Measurements from ENCODE around the gene DUSP22. TPM values are rescaled to one million over a fixed set of nuclear protein-coding genes. Genes with fewer than 3 reads are reported as not detected.

DUSP22 gene
- polyA plus RNA-seq, 3 donors: 107 to 120 (median 117) TPM

GRCh38 chr6:301526-301925 lies 9.2 kb downstream of the DUSP22 start:
- H3K27ac ChIP-seq (ENCODE audit: low read depth in 1 of 2, low read length in 2 of 2): no peak overlapping the region
- no peak overlapping the region for H3K4me2 ChIP-seq (replicated peaks; ENCODE audit: extremely low read depth, low read length, poor library complexity, severe bottlenecking)
- TF ChIP-seq CTCF (IDR thresholded peaks at IDR 0.05): no peak
- Mint-ChIP-seq H3K4me1 (no peaks in the 10 kb centered on the region), H3K4me3 (no peak overlapping the region), H3K27me3 (ENCODE audit: low read depth in 3 of 3) (no peaks in the 10 kb centered on the region), H3K36me3 (no peaks in the 10 kb centered on the region), H3K27ac (no peak overlapping the region), H3K9me3 (peaks cover 0 to 5% (median 0%) of the 10 kb centered on the region in 7 donors)
- peaks cover 6% of the 10 kb centered on the region for H4K20me1 ChIP-seq (ENCODE audit: insufficient read depth, low read length)
- no peak for DNase-seq
- no peak overlapping the region for H3K9ac ChIP-seq (ENCODE audit: insufficient read depth, low read length, poor library complexity, severe bottlenecking)
- peaks cover 17 to 41% of the 10 kb centered on the region in 2 donors for H3K36me3 ChIP-seq (replicated peaks in 1 of 2; ENCODE audit: control insufficient read depth in 1 of 2, insufficient read depth in 2 of 2, low read length in 2 of 2)
- no peaks in the 10 kb centered on the region for H3K9me3 ChIP-seq (replicated peaks in 1 of 2; ENCODE audit: control insufficient read depth in 1 of 2, insufficient read depth in 1 of 2, low read length in 2 of 2)
- intact Hi-C loops (cut with micrococcal nuclease): no loop called here
- H3K27me3 ChIP-seq (ENCODE audit: control insufficient read depth in 2 of 2, insufficient read depth in 2 of 2, low read length in 2 of 2): no peaks in the 10 kb centered on the region
- H3K4me3 ChIP-seq (replicated peaks in 1 of 3; ENCODE audit: low read depth in 2 of 3, low read length in 3 of 3): no peak overlapping the region
- peaks cover 51 to 52% of the 10 kb centered on the region in 2 donors for H3K4me1 ChIP-seq (ENCODE audit: control insufficient read depth in 1 of 2, insufficient read depth in 2 of 2, low read length in 2 of 2)
- WGBS (ENCODE audit: insufficient coverage): 92% methylated on average over 5 of the region's 8 CpGs
- peaks cover 60% of the 10 kb centered on the region for H3K79me2 ChIP-seq (ENCODE audit: insufficient read depth, low read length)
- no peak overlapping the region for H2AFZ ChIP-seq (ENCODE audit: insufficient read depth, low read depth, low read length, poor library complexity, severe bottlenecking)

- no peak overlapping the region for H3K9ac ChIP-seq (ENCODE audit: insufficient read depth, low read length, poor library complexity, severe bottlenecking)
- H3K79me2 ChIP-seq (ENCODE audit: insufficient read depth, low read length): peaks cover 55% of the 10 kb centered on the region
- peaks cover 17 to 41% of the 10 kb centered on the region in 2 donors for H3K36me3 ChIP-seq (replicated peaks in 1 of 2; ENCODE audit: control insufficient read depth in 1 of 2, insufficient read depth in 2 of 2, low read length in 2 of 2)
- Mint-ChIP-seq H3K9me3 (peaks cover 0 to 5% (median 0%) of the 10 kb centered on the region in 7 donors), H3K27ac (no peak overlapping the region), H3K36me3 (no peaks in the 10 kb centered on the region), H3K4me1 (no peaks in the 10 kb centered on the region), H3K27me3 (ENCODE audit: low read depth in 3 of 3) (no peaks in the 10 kb centered on the region), H3K4me3 (no peak overlapping the region)
- no peaks in the 10 kb centered on the region for H3K9me3 ChIP-seq (replicated peaks in 1 of 2; ENCODE audit: control insufficient read depth in 1 of 2, insufficient read depth in 1 of 2, low read length in 2 of 2)
- no peak overlapping the region for H3K4me2 ChIP-seq (replicated peaks; ENCODE audit: extremely low read depth, low read length, poor library complexity, severe bottlenecking)
- no peak overlapping the region for H3K27ac ChIP-seq (ENCODE audit: low read depth in 1 of 2, low read length in 2 of 2)
- H3K27me3 ChIP-seq (ENCODE audit: control insufficient read depth in 2 of 2, insufficient read depth in 2 of 2, low read length in 2 of 2): no peaks in the 10 kb centered on the region
- TF ChIP-seq CTCF (IDR thresholded peaks at IDR 0.05): no peak
- 94% methylated on average over 20 of the region's 20 CpGs for WGBS (ENCODE audit: insufficient coverage)
- H3K4me3 ChIP-seq (replicated peaks in 1 of 3; ENCODE audit: low read depth in 2 of 3, low read length in 3 of 3): no peak overlapping the region
- H3K4me1 ChIP-seq (ENCODE audit: control insufficient read depth in 1 of 2, insufficient read depth in 2 of 2, low read length in 2 of 2): peaks cover 51 to 52% of the 10 kb centered on the region in 2 donors
- DNase-seq: no peak
- H2AFZ ChIP-seq (ENCODE audit: insufficient read depth, low read depth, low read length, poor library complexity, severe bottlenecking): no peak overlapping the region
- intact Hi-C loops (cut with micrococcal nuclease): no loop called here
- peaks cover 6% of the 10 kb centered on the region for H4K20me1 ChIP-seq (ENCODE audit: insufficient read depth, low read length)
These were observed 9.8 kb downstream of the DUSP22 start for GRCh38 chr6:301929-302705.

Measured in CD14-positive monocyte (primary cell).